Caco-2 (cell line): ENCODE measurements around the gene CCNL2. TPM values are rescaled to one million over a fixed set of nuclear protein-coding genes. Genes with fewer than 3 reads are reported as not detected.

Experiments used
- BruUV-seq: library from RNA; stranded (reverse); fragments of 400-500 nt; replicated peaks from 2 replicates; lab custom pipeline; 2021; lab: Mats Ljungman, UMichigan
- CTCF ChIA-PET: fragments of 300-600 bp; sonication (Branson Sonifier 250); formaldehyde crosslinking; loops from one replicate; lab custom pipeline; 2022; ENCODE audit warnings: antibody characterized with exemption; lab: Charles Lee
- POLR2A ChIA-PET: fragments of 300-600 bp; sonication (Branson Sonifier 250); formaldehyde crosslinking; loops from one replicate; lab custom pipeline; 2022; ENCODE audit warnings: antibody characterized with exemption; lab: Charles Lee
- DNase-seq, 2 experiments: peaks; one replicate each; pipeline versions ENCODE4 v3.0.0 to v3.0.0-alpha.2; 2020 to 2022
- H3K27me3 ChIP-seq: replicated peaks from 2 replicates; pipeline ENCODE4 v1.6.0; 2011; ENCODE audit warnings: low read length; ENCODE audit not compliant: control insufficient read depth, insufficient read depth
- H3K36me3 ChIP-seq: 2 replicates; pipeline ENCODE4 v1.5.1; 2011; ENCODE audit warnings: low read length; ENCODE audit not compliant: control insufficient read depth, insufficient read depth
- H3K4me1 ChIP-seq: fragments of 250-450 bp; sonication (Bioruptor Pico); 2 replicates; pipeline ENCODE4 v1.5.1; 2020; ENCODE audit warnings: mild to moderate bottlenecking
- H3K4me3 ChIP-seq: 2 replicates; pipeline ENCODE4 v1.5.1; 2011; ENCODE audit warnings: low read depth, mild to moderate bottlenecking, control low read depth, low read length
- H3K9me3 ChIP-seq: fragments of 250-450 bp; sonication (Bioruptor Pico); 2 replicates; pipeline ENCODE4 v1.5.1; 2020; ENCODE audit warnings: mild to moderate bottlenecking, moderate library complexity
- H3K27ac Mint-ChIP-seq: one replicate; pipeline ENCODE4 v1.8.0; 2022; ENCODE audit warnings: mixed read lengths; ENCODE audit not compliant: unreplicated experiment
- H3K27me3 Mint-ChIP-seq: one replicate; pipeline ENCODE4 v1.8.0; 2022; ENCODE audit warnings: mixed read lengths; ENCODE audit not compliant: insufficient read depth, unreplicated experiment
- H3K36me3 Mint-ChIP-seq: one replicate; pipeline ENCODE4 v1.8.0; 2022; ENCODE audit warnings: mild to moderate bottlenecking, mixed read lengths; ENCODE audit not compliant: insufficient read depth, unreplicated experiment
- H3K4me1 Mint-ChIP-seq: one replicate; pipeline ENCODE4 v1.8.0; 2022; ENCODE audit warnings: low read depth, mixed read lengths; ENCODE audit not compliant: unreplicated experiment
- H3K4me3 Mint-ChIP-seq: one replicate; pipeline ENCODE4 v1.8.0; 2022; ENCODE audit warnings: mild to moderate bottlenecking, moderate library complexity, mixed read lengths; ENCODE audit not compliant: unreplicated experiment
- H3K9me3 Mint-ChIP-seq: one replicate; pipeline ENCODE4 v1.8.0; 2022; ENCODE audit warnings: mixed read lengths; ENCODE audit not compliant: unreplicated experiment
- CTCF ChIP-seq, 2 experiments: fragments of 200-600 bp in 1 of 2; IDR thresholded peaks; 1 replicate in 1 of 2; 2 replicates in 1 of 2; pipeline versions ENCODE4 v1.5.1 to v1.8.0; 2011 to 2022; ENCODE audit warnings: antibody characterized with exemption in 1 of 2, control low read depth in 1 of 2, inconsistent platforms in 1 of 2, low read depth in 1 of 2, low read length in 1 of 2, mild to moderate bottlenecking in 1 of 2, moderate library complexity in 1 of 2; ENCODE audit not compliant: insufficient read depth in 1 of 2, severe bottlenecking in 1 of 2, unreplicated experiment in 1 of 2
- intact Hi-C: fragments of 100-400 bp; cut with micrococcal nuclease; formaldehyde crosslinking; loops from one replicate; pipeline ENCODE4 v1.10.0; 2022; ENCODE audit not compliant: unreplicated experiment
- total RNA-seq: library from RNA; stranded (reverse); gene quantifications from 2 replicates; pipeline ENCODE4 v1.2.3, GENCODE V29; 2022

Gene CCNL2
- total RNA-seq, 1 experiment from 2014 or later, result 147 TPM

GRCh38 chr1:1400576-1401456 lies 1.7 kb upstream of the CCNL2 start:
- BruUV-seq, result no TSS peak
- Mint-ChIP-seq H3K36me3 (peaks cover 85% of the 10 kb centered on the region), H3K4me1 (peaks cover 12% of the 10 kb centered on the region), H3K27me3 (no peaks in the 10 kb centered on the region), H3K9me3 (no peaks in the 10 kb centered on the region), H3K27ac (peak overlapping the region; percentile 93), H3K4me3 (peak overlapping the region; percentile 86)
- POLR2A ChIA-PET, result no interaction called here
- H3K27me3 ChIP-seq, result no peaks in the 10 kb centered on the region
- H3K4me3 ChIP-seq, result peak overlapping the region; percentile 94
- H3K36me3 ChIP-seq, result peaks cover 4% of the 10 kb centered on the region; the same call in 1 of the 2 replicates
- no peak for TF ChIP-seq CTCF (IDR thresholded peaks at IDR 0.05; ENCODE audit: insufficient read depth in 1 of 2, low read depth in 1 of 2, low read length in 1 of 2, severe bottlenecking in 1 of 2, unreplicated experiment in 1 of 2)
- H3K4me1 ChIP-seq, result peaks cover 22% of the 10 kb centered on the region
- intact Hi-C loops, result no loop called here
- no peaks in the 10 kb centered on the region for H3K9me3 ChIP-seq
- no peak for DNase-seq
- CTCF ChIA-PET, result interaction anchor here (0.5 to 1.2 kb wide), 2 partner anchors 102 to 105 kb away, joined by 3 to 4 read pairs; no protein-coding TSS in a partner anchor

- no peaks in the 10 kb centered on the region for H3K27me3 Mint-ChIP-seq
- BruUV-seq, result TSS peak; percentile 58
- Histone ChIP-seq H3K27me3 (no peaks in the 10 kb centered on the region), H3K4me1 (peaks cover 22% of the 10 kb centered on the region), H3K9me3 (no peaks in the 10 kb centered on the region), H3K4me3 (peak overlapping the region; percentile 94), H3K36me3 (peaks cover 2% of the 10 kb centered on the region; the same call in 1 of the 2 replicates)
- CTCF ChIA-PET, result interaction anchor here (0.5 to 1.2 kb wide), 2 partner anchors 103 to 106 kb away, joined by 3 to 4 read pairs; no protein-coding TSS in a partner anchor
- H3K36me3 Mint-ChIP-seq, result peaks cover 86% of the 10 kb centered on the region
- H3K9me3 Mint-ChIP-seq, result no peaks in the 10 kb centered on the region
- POLR2A ChIA-PET, result interaction anchor here (1.6 kb wide), 1 partner anchor 36 kb away, joined by 4 read pairs; the partner anchor contains the start of gene VWA1
- peaks cover 12% of the 10 kb centered on the region for H3K4me1 Mint-ChIP-seq
- H3K27ac Mint-ChIP-seq, result peak overlapping the region; percentile 93
- peak overlapping the region; percentile 86 for H3K4me3 Mint-ChIP-seq
- intact Hi-C loops, result loop anchor here (2.0 to 5.0 kb wide), 2 partner anchors 32 to 41 kb away; no protein-coding TSS in a partner anchor
- DNase-seq, result peak in 1 of 2 experiments; percentile 37
- TF ChIP-seq CTCF (IDR thresholded peaks at IDR 0.05; ENCODE audit: insufficient read depth in 1 of 2, low read depth in 1 of 2, low read length in 1 of 2, severe bottlenecking in 1 of 2, unreplicated experiment in 1 of 2), result no peak
These were observed 889 bp upstream of the CCNL2 start for GRCh38 chr1:1399872-1400575.
